Measurements from ENCODE around the gene ZC3H7B.

DNA sequence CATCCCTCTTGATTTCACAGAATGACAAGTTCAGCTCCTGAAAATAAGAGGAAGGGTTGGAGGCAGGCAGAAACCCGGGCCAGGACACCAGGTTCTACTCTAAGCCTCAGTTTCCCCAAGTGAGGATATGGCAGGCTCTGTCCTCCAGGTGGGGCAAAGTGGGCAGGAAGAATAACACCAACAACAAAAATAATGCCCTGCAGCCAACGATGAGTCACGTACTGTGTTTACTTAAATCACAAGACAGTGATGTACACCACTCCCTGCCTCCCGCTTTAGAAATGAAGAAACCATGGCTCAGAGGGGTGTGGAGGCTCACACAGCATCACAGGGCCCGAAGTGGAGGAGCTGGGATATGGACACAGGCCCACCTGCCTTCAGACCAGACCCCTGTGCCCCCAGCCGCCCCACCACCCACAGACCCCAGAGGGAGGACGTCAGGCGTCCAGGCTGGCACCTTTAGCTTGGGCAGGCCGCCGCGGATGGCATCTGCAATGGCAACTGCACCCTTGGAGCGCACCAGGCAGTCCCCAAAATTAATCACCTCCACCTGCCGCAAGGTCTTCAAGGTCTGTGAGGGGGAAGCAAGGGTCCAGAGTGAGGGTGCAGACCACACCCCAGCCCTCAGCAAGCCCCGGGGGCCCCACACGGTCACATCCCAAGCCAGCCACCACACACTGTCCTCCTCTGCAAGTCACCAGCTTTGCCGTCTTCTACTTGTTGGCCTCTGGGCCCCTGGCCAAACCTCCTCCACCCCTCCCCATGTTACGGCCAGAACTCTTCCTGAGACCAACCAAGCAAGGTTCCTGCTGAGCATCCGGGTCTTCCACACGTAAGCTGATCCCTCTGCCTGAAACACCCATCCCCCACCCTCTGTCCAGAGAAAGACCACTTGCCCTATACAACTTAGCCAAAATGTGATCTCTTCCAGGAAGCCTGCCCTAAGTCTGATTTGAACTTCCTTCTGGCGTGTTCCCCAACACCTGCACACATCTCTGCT is 44.8 kb upstream of the ZC3H7B start:
- TF ChIP-seq CTCF (IDR thresholded peaks at IDR 0.05) (peak in 2 of 4 experiments; percentile 37 to 45), POLR2AphosphoS5 (IDR thresholded peaks at IDR 0.05) (peak; percentile 66)

Data from prostate gland (tissue), 2 donors.